Hepatocyte (in vitro differentiated cells): ENCODE data around the gene ERICH2.
"Not testable (repeated sequence)": the region's sequence is repeated elsewhere in the genome, so short reads cannot be mapped to it uniquely, and the experiment has no call there.

Experiments used
- EZH2 ChIP-seq: fragments of 200-600 bp; sonication (generic); IDR thresholded peaks from 2 replicates; pipeline ENCODE4 v1.6.1; 2016; ENCODE audit warnings: antibody characterized with exemption, mild to moderate bottlenecking, borderline replicate concordance
- EZH2phosphoT487 ChIP-seq: fragments of 200-600 bp; sonication (generic); IDR thresholded peaks from one replicate; pipeline ENCODE4 v1.6.1; 2018; ENCODE audit warnings: antibody characterized with exemption, mild to moderate bottlenecking, low read depth, moderate library complexity; ENCODE audit not compliant: unreplicated experiment, severe bottlenecking
- TF ChIP-seq, protein P1 (sequence below): fragments of 200-600 bp; sonication (generic); IDR thresholded peaks from 2 replicates; pipeline ENCODE4 v1.5.1; 2016; ENCODE audit warnings: antibody characterized with exemption, mild to moderate bottlenecking; ENCODE audit not compliant: poor library complexity

DNA sequence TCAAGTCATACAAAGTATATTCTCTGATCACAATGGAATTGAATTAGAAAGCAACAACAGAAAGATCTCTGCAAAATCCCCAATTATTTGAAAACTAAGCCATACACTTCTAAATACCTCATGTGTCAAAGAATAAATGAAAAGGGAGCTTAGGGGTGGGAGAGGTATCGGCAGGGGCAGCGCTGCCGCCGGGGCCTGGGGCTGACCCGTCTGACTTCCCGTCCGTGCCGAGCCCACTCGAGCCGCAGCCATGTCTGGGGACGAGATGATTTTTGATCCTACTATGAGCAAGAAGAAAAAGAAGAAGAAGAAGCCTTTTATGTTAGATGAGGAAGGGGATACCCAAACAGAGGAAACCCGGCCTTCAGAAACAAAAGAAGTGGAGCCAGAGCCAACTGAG is 18.6 kb upstream of the ERICH2 start:
- TF ChIP-seq, protein P1, sequence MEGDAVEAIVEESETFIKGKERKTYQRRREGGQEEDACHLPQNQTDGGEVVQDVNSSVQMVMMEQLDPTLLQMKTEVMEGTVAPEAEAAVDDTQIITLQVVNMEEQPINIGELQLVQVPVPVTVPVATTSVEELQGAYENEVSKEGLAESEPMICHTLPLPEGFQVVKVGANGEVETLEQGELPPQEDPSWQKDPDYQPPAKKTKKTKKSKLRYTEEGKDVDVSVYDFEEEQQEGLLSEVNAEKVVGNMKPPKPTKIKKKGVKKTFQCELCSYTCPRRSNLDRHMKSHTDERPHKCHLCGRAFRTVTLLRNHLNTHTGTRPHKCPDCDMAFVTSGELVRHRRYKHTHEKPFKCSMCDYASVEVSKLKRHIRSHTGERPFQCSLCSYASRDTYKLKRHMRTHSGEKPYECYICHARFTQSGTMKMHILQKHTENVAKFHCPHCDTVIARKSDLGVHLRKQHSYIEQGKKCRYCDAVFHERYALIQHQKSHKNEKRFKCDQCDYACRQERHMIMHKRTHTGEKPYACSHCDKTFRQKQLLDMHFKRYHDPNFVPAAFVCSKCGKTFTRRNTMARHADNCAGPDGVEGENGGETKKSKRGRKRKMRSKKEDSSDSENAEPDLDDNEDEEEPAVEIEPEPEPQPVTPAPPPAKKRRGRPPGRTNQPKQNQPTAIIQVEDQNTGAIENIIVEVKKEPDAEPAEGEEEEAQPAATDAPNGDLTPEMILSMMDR = not testable (repeated sequence)
- TF ChIP-seq EZH2, EZH2phosphoT487: not testable (repeated sequence)
